GM12864 (cell line): ENCODE data around the gene DIAPH2.

ENCODE experiments used
- DNase-seq: peaks from one replicate; pipeline ENCODE4 v3.0.0-alpha.2; 2011; ENCODE audit warnings: low read depth
- H3K4me3 ChIP-seq: 2 replicates; pipeline ENCODE4 v1.5.1; 2011; ENCODE audit warnings: mild to moderate bottlenecking, low read depth, low read length, control low read depth
- TF ChIP-seq, protein P1 (sequence below): IDR thresholded peaks from 2 replicates; pipeline ENCODE4 v1.5.1; 2011; ENCODE audit warnings: low read depth, mild to moderate bottlenecking, moderate library complexity, low read length, control low read depth, inconsistent platforms; ENCODE audit errors: missing control alignments

The DIAPH2 gene

GRCh38 chrX:96700625-96701024 lies 16.0 kb downstream of the DIAPH2 start:
- DNase-seq, result no peak
- H3K4me3 ChIP-seq, result no peak overlapping the region
- TF ChIP-seq, protein P1, sequence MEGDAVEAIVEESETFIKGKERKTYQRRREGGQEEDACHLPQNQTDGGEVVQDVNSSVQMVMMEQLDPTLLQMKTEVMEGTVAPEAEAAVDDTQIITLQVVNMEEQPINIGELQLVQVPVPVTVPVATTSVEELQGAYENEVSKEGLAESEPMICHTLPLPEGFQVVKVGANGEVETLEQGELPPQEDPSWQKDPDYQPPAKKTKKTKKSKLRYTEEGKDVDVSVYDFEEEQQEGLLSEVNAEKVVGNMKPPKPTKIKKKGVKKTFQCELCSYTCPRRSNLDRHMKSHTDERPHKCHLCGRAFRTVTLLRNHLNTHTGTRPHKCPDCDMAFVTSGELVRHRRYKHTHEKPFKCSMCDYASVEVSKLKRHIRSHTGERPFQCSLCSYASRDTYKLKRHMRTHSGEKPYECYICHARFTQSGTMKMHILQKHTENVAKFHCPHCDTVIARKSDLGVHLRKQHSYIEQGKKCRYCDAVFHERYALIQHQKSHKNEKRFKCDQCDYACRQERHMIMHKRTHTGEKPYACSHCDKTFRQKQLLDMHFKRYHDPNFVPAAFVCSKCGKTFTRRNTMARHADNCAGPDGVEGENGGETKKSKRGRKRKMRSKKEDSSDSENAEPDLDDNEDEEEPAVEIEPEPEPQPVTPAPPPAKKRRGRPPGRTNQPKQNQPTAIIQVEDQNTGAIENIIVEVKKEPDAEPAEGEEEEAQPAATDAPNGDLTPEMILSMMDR, result no peak

- H3K4me3 ChIP-seq, result no peak overlapping the region
- DNase-seq, result no peak
- TF ChIP-seq, protein P1, result no peak
Measured at GRCh38 chrX:96703379-96703778, 18.7 kb downstream of the DIAPH2 start.

- TF ChIP-seq, protein P1, result no peak
- H3K4me3 ChIP-seq, result no peak overlapping the region
- DNase-seq, result no peak
Measured at GRCh38 chrX:96703816-96704215, 19.2 kb downstream of the DIAPH2 start.

- TF ChIP-seq, protein P1, result no peak
- DNase-seq, result no peak
- H3K4me3 ChIP-seq, result no peak overlapping the region
Measured at GRCh38 chrX:96704629-96705028, 20.0 kb downstream of the DIAPH2 start.

DNA sequence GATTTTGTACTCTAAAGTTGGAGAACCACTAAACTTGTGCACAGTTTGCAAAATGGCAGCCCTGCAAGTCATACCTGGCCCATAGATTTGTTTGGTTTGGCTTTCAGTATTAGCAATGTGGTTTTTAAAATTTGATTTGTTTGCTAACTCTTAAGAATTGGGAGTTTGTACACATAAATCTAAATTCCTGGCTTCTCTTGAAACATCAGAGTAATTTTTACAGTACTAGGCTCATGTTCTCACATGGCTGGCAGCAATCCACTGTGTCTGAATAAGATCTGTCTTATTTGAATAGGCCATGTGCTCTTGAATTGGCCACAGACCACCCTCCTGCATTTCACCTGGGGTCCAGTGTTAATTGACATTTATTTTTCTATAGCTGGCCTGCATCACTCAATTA lies 21.3 kb downstream of the DIAPH2 start:
- DNase-seq, result no peak
- TF ChIP-seq, protein P1, result no peak
- no peak overlapping the region for H3K4me3 ChIP-seq

DNA sequence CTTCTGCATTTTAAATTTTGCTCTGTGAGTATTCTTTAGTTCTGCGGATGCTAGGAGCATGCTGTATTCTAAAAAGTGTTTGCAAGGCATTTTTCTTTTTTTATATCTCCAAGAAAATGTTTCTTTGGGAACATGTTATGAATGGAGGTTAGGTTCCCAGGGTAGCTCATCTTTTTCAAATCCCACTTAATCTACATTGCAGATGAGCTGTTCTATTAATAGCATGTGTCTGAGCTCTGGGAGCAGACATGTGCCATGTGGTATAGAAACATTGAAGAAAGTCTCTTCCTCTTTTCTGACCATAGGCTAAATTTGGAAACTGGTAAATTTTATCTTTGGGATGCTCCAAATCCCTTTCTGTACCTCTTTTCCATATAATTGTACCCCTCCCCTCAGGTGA lies 23.2 kb downstream of the DIAPH2 start:
- TF ChIP-seq, protein P1, result no peak
- no peak overlapping the region for H3K4me3 ChIP-seq
- DNase-seq, result no peak

- DNase-seq, result no peak
- no peak overlapping the region for H3K4me3 ChIP-seq
- TF ChIP-seq, protein P1, result no peak
Measured at GRCh38 chrX:96710031-96710430, 25.4 kb downstream of the DIAPH2 start.
